GM18867 (cell line): Measurements from ENCODE around the gene CPED1.
"Not testable (repeated sequence)": the region's sequence is repeated elsewhere in the genome, so short reads cannot be mapped to it uniquely, and the experiment has no call there.

ENCODE experiments used
- ATAC-seq: cut with Tn5 transposase; IDR thresholded peaks from one replicate; pipeline ENCODE4 v1.9.1; 2021; ENCODE audit warnings: mild to moderate bottlenecking, moderate library complexity; ENCODE audit not compliant: unreplicated experiment

Gene CPED1

DNA sequence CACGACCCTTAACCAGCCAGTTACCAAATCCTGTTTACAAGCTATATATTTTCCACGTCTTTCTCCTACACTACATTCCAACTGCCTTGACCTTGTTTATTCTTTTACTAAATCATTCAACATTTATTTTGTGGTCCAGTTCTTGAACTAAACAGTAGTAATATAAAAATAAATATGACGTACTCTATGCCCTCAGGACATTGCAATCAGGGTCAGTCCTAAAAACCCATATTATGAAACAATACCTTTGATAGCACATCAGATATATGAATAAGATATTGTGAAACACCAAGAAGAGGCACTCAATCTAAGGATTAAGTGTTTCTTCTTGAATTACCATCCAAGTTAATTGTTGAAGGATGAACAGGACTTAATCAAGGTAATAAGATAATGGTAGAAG, 287.8 kb downstream of the CPED1 start:
- ATAC-seq, result no peak

DNA sequence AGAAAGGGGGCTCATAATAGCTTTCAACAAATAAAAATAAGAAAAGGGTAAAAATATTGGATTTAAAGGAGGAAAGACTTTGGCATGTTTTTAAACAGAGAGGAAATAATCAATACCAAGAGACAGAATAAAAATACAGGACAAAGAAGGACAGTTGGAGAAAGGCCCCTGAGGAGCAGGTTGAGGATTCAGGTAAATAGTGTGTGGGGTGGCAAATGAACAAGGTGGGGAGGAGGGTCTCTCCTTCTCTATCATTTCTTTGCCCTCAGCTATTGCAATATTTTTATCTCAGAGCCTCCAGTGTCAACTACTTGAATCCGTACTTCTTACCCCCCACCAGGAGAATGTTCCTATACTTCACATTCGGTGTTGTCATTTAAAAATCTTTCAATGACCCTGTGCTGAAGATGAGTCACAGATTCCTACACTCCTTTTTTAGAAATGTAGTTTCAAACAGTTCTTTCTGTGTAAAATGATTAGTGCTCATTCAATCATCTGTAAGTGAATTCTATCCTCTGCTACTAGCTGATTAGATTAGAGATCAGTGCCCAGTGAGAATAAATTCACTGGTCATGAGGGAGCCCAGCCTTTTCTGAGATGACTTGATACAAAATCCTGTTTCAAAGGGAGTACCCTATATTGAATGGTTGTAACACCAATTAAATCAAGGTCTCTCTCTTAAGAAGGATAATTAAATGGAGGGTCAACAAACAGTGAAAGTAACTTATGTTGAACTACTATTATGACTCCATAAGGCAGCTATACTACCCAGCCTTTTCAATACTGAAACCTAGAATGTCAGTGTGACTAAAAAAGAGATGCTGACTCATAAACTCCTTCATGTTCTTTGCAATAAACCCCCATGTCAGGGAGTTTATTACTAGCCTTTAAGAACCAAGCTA, 289.9 kb downstream of the CPED1 start:
- ATAC-seq, result peak; percentile 98

DNA sequence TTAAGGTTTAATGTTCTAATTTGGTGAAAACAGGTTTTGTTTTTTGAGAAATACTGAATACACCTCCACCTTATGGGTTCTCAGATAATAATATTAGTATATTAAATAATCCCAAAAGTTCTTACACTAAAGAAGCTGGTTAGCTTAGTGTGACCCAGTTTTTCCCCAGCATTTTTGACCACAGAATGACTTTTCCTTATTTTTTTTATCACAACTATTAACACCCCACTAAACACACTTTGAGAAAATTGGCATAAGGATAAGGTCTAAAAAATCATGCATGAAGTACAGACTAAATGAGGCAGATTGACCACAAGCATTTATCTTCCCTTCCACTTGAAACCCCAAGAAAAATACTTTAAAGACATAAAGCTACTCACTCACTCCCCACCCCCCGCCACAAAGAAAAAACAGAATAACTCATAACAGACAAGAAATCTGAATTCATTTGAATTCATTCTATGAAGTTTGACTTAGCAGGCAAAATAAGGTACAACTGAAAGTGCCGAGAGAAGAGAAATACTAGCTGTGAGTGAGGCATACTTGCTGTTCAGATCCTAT, 290.6 kb downstream of the CPED1 start:
- no peak for ATAC-seq

DNA sequence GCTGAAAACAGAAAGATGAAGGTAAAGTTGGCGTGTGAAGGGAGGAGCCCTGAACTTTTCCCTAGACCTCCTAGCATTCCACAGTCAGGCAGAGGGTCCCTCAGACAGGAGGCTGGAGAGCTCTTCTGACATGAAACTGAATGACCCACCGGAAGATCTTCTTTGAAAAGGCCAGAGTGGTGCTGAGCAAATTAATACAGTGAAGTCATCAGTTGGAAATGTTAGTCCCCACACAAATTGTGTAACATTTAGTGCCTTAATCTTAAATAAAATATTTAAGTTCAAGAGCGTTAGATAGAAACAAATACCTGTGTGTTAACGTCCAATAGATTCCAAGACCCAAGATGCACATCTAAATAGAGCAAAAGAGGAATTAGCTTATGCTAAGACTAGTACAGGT, 291.3 kb downstream of the CPED1 start:
- ATAC-seq, result no peak

DNA sequence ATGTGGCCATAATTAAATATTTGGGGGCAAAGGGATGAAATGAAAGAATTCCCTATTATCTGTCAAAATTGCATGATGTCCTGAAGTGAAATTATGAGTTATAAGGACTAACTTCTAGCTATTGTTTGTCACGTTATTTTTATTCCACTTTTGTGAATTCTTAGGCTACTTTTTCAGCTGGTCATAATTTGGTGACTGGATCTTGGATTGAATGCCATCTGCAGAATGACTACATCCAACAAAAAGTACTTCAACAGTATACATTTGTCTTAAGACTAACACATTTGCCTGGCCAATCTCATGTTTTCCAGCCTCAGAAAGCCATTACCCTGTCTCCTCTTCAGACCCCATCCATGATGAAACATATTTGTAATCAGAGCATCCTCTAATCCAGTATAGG, 292.1 kb downstream of the CPED1 start:
- ATAC-seq, result no peak

DNA sequence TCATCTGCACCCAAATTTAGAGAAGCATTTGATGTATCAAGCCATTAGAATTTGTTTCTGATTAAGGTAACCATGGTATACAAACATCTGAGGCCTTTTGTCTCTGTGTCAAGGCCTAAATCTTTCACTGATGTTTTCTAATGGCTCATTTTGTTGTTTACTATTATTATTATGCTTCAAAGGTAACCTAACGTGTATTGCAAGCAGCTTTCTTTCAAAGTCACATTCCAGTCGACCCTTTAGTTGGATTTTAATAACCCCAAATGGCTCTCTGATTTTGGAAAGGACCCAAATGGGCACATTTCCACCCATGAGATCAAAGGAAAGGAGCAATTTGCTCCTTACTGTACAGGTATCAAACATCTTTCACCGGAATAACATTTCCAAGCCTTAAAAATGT, 293.6 kb downstream of the CPED1 start:
- no peak for ATAC-seq

DNA sequence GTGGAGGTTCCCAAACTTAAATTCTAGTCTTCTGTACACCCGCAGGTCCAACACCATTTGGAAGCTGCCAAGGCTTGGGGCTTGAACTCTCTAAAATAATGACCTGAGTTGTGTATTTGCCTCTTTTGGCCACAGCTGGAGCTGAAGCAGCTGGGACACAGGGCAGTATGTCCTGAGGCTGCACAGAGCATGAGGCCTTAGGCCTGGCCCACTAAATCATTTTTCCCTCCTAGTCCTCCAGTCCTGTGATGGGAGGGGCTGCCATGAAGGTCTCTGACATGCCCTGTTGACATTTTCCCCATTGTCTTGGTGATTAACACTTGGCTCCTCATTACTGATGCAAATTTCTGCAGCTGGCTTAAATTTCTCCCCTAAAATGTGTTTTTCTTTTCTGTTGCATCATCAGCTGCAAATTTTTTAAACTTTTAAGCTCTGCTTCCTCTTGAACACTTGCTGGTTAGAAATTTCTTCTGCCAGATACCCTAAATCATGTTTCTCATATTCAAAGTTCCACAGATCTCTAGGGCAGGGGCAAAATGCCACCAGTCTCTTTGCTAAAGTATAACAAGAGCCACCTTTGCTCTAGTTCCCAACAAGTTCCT, 296.7 kb downstream of the CPED1 start:
- no peak for ATAC-seq

DNA sequence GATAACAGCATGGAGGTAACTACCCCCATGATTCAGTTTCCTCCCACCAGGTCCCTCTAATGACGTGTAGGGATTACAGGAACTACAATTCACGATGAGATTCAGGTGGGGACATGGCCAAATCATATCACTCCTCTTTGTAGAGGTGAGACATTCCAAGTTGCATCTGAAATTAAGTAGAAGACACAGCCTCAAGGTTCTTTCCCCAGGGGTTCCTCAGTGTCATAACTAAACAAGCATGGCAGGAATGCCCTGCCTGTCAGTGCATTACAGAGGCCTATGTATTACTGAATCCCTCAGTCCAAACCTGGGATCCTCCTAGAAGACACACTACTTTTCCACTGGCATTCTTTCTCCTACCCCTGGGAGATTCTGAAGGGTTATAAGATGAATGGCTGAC, 297.7 kb downstream of the CPED1 start:
- no peak for ATAC-seq

DNA sequence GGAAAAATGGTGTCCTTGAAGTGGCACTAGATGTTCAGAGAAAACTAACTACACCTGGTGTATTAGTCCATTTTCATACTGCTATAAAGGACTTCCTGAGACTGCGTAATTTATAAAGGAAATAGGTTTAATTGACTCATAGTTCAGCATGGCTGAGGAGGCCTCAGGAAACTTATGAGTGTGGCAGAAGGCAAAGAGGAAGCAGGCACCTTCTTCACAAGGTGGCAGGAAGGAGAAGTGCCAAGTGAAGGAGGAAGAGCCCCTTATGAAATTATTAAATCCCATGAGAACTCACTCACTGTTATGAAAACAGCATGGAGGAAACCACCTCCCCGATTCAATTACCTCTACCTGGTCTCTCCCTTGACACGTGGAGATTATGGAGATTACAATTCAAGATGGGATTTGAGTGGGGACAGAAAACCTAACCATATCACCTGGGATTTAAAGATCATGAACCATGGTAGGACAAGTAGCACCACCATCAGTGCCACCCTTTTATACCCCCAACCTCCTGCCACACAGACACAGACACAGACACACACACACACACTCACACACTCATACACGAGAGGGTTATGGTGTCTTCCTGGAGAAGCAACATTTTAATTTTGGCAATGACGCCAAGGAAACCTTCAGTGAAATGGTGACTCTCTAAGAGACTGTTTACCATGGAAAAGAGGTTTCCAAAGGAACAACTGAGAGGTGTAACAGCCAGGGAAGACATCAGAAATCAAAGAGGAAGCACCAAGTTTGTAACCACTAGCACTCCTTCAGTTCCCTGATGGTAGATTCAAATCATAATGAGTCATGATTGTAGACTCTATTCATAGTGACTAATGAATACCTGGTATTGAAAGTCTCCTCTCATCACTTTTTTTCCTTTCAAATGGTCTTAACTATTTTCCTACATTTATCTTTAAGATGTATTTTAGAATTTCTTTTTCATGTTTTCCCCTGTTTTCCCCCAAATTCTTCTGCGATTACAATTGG, 298.5 kb downstream of the CPED1 start:
- no peak for ATAC-seq

DNA sequence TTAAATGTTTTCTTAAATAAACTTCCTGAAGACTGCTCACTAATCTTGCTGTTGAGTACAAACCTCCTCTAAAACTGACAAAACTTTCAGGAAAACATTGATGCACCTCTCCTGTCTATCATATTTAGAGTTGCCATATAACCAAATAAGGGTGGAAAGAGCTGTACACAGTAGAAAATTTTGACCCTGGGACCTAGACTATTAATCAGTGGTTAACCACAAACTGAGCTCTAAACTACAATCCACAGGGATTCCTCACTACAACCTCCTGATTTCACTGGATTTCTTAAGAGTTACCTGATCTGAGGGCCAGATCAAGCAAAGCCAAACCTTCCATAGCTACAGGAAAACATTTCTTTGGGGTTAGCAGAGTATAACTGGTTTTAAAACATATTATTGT, 300.4 kb downstream of the CPED1 start:
- no peak for ATAC-seq

DNA sequence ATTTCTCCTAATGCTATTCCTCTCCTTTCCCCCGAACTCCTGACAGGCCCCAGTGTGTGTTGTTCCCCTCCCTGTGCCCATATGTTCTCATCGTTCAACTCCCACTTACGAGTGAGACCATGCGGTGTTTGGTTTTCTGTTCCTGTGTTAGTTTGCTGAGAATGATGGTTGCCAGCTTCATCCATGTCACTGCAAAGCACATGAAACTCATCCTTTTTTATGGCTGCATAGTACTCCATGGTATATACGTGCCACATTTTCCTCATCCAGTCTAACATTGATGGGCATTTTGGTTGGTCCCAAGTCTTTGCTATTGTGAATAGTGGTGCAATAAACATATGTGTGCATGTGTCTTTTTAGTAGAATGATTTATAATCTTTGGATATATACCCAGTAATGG, 301.4 kb downstream of the CPED1 start:
- not testable (repeated sequence) for ATAC-seq

DNA sequence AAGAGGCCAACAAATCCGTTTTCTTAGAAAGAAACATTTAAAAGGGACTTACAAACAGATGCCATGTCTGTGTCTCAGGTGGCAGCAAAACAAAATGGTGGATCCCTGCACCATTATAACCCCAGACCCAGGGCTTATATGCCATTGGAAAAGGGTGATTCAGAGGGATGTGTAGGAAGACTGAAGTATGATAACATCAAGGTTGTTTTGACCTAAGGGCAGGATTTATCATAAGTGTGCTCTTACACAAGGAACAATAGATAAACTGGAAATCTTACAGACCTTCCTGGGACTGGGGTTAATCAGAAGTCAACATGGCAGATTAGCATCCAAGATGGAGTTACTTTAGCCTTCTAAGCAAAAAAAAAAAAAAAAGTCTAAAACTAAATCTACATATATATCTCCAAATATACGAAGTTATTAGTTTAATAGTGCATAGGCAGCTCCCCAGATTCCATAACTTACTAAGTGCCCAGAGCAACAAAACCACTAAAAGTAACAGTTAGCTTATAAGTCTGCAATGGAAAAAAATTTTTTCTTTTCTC, 306.0 kb downstream of the CPED1 start:
- ATAC-seq, result no peak

DNA sequence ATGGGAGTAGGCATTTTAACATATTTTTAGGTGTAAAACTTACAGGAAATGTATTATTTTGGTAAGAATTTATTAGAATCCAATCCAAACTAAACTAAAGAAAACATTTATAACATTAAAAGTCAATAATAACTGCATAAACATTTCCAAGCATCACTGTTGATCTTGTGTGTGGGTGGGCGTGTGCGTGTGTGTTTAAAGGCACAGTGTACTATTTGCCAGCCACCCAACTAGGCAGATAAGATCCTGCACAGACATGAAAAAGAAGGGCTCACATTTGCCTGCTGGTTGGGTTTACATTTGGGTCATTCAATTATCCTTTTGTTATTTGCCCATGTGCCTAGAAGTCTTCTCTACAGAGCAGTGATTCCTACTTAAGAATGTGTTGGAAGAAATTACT, 309.3 kb downstream of the CPED1 start:
- ATAC-seq, result no peak

DNA sequence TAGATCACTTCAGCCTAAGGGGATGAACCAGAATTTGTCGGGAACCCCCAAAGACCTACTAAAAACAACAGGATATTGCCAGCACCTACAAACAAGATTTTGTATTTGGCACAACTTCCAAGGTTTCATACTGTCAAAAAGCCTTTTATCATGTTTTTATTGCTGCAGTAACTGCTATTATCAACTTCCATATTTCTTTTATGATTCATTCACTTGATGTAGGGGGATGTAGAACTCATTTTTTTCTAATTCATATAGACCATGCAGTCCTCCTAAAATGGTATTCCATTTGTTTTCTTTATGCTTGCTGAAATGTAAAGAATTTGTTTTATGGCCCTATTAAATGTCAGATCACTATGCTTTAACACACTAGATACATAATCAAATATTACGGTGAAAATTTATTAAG, 310.3 kb downstream of the CPED1 start:
- ATAC-seq, result no peak

DNA sequence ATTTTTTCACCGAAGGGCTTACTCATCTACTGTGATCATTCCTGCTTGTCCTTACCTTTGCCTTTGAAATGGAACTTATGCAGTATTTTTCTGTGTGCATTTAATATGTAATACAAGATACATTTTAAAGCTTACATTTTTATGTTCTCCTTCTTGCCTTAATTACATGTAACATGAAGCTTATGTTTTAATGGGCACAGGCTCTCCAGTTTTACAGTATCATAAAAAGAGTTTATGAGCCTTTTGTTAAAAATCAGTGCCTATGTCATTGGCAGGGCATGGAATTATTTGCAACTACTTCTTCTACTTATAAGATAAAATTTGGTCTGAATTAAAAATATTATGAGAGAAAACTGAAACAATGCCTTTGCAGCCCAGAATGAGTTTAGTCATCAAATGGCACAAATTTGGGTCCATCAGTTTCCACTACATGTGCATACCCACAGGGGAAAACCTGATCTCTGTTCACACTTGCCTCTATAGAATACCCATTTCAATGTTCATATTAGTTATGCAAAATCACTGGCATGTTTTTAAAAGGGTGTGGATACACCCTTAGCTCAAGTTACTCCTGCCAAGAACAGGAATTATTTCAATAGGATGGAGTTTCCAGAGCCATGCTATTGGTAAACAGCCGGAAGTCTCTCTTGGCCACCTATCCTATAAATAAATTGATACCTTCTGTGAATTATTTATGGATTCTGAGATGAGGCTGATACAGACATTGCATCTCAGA, 312.3 kb downstream of the CPED1 start:
- no peak for ATAC-seq

DNA sequence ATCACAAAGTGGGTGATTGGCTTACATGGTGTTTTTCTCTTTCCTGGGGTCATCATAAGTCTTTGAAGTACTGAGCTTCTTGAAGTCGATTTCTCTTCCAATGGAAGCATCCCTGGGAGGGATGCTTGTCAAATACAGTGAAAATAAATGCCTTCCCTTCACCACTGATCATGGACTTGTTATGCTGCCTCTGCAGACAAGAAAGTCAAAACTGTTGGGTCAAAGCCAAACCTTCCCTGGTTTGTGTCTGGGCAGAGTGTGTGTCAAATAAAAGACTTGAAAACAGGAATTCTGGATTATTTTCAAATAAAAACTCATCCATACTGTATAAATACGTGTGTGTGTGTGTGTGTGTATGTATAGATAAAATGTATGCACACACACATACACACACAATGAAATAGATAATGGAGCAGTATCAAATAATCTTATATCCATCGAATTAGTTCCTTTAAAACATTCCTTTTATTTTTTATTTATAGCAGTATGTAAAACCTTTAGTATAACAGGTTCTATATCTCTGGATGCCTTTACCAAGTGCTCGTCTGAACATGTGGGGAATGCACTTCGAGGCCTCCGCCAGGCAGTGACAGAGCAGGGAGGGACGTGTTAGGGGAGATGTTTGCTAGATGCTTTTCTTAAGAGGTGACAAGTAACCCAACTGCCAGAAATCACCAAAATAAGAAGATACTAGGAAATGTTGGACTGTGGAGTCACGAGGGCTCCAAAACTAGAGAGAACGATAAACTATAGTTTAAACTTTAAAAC, 313.1 kb downstream of the CPED1 start:
- ATAC-seq, result no peak

DNA sequence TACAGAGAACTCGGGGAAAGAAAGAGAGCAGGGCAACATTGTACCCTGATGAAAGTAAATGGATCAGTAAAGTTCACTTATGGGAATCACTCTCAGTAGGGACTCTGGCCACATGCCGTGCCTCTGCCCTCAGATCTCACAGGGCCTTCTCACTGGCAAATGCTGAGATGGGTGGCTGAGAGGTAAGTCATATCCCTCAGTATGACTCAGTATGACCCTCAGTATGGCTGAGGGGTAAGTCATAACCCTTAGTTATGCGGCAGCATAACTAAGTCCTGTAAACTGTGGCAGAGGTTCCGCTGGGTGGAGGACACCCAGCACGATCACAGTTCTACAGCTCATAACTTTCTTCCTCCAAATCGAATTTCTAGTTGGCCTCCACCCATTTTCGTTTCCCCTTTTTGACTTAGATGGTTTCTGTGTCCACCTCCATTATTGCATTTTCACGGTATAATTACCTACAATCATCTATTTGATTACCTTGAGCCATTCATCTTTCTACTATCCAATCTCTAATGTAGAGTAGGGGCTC, 313.8 kb downstream of the CPED1 start:
- peak; percentile 95 for ATAC-seq

DNA sequence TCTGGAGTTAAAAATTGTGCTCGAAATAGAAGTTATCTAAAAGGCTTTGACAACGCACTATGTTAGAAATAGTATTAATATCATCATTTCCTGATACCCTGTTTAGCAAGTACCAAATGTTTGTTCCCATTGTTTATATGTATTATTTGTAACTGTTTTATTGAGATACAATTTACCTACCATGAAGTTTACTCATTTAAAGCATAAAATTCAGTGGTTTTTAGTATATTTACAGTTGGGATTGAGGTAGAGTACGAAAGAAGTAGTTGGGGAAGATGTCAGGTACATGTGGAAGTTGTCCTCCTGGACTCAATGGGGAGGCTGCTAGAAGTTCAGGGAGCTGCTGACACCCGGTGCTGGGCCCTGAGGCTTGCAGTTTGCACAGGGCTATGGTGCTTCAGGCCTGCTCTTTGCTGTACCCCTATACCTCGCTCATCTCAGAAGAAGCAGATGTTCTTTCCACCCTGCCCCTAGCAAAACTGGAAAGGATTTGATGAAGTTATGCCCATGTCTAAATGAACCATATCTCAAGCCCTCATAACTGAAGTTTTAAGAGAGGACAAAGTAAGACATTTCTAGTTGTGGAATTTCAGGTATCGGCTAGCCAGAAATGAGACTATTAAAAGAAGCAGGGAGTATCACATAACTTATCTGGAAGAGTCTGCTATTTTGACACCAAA, 315.1 kb downstream of the CPED1 start:
- no peak for ATAC-seq
